ENCODE data around the gene ZAR1L. TPM values are rescaled to one million over a fixed set of nuclear protein-coding genes. Genes with fewer than 3 reads are reported as not detected.
A peak's percentile ranks its signal among the peaks of the same experiment; 100 is the strongest.

Gene ZAR1L
- total RNA-seq, 1 donor from 2014 or later: not detected

DNA sequence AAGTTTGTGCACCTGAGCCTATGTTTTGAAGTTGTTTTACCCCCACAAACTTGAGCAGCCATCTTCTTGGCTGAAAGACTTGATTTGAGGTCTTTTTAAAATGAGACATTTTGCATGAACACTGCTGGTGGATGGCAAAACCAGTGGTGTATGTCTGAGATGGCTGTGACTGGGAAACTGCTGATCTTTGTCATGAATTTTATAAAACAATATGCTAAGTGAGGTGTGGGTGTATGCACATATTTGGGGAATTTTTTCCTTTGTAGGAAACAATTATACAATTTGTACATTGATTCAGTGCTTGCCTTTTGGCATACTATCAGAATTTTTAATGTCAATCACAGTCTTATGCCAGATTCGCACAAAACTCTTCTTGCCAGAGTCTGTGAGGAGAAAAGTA, 52.5 kb downstream of the ZAR1L start:
- H3K36me3 ChIP-seq: peaks cover 53% of the 10 kb centered on the region
- TF ChIP-seq, protein P1, sequence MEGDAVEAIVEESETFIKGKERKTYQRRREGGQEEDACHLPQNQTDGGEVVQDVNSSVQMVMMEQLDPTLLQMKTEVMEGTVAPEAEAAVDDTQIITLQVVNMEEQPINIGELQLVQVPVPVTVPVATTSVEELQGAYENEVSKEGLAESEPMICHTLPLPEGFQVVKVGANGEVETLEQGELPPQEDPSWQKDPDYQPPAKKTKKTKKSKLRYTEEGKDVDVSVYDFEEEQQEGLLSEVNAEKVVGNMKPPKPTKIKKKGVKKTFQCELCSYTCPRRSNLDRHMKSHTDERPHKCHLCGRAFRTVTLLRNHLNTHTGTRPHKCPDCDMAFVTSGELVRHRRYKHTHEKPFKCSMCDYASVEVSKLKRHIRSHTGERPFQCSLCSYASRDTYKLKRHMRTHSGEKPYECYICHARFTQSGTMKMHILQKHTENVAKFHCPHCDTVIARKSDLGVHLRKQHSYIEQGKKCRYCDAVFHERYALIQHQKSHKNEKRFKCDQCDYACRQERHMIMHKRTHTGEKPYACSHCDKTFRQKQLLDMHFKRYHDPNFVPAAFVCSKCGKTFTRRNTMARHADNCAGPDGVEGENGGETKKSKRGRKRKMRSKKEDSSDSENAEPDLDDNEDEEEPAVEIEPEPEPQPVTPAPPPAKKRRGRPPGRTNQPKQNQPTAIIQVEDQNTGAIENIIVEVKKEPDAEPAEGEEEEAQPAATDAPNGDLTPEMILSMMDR (IDR thresholded peaks at IDR 0.05; ENCODE audit: borderline replicate concordance): no peak
- peaks cover 84% of the 10 kb centered on the region for H3K4me1 ChIP-seq
- H3K4me3 ChIP-seq: no peak overlapping the region
- DNase-seq: no peak
- intact Hi-C loops (cut with micrococcal nuclease): no loop called here
- no peaks in the 10 kb centered on the region for H3K27me3 ChIP-seq (ENCODE audit: low read depth)
- peak overlapping the region; percentile 83 for H3K27ac ChIP-seq (replicated peaks)
- no peaks in the 10 kb centered on the region for H3K9me3 ChIP-seq (replicated peaks)

DNA sequence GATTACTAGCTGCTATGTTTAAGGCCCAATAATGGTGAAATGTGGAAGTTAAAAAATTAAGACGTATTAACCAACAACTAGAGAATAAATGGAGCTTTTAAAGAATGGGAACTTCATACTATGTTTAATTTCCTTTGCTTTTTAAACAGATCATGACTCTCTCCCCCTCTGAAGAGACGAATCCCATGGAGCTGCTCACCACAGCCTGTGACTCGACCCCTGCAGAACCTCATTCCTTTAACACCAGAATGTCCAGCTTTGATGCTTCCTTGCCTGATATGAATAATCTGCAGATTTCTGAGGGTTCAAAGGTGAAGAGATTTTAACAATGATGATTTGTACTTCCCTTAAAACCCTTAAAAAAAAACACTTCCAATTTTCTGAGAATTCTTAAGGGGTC, 53.0 kb downstream of the ZAR1L start:
- TF ChIP-seq, protein P1 (IDR thresholded peaks at IDR 0.05; ENCODE audit: borderline replicate concordance): no peak
- intact Hi-C loops (cut with micrococcal nuclease): no loop called here

DNA sequence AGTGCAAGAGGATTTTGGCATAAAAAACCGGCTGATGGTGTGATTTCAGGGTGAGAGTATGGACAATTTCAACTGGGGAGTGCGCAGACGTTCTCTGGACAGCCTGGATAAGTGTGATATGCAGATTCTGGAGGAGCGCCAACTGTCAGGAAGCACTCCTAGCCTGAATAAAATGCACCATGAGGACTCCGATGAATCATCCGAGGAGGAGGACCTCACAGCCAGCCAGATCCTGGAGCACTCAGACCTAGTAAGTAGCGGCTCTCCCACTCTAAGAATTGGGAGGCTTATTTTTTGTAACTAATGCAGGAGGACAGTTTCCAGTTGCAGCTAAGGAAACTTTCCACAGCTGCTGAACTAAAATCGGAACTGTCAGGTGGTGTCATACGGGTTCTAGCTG, 53.6 kb downstream of the ZAR1L start:
- peak overlapping the region; percentile 7 for H3K4me3 ChIP-seq
- DNase-seq: peak; percentile 69
- TF ChIP-seq, protein P1 (IDR thresholded peaks at IDR 0.05; ENCODE audit: borderline replicate concordance): no peak
- intact Hi-C loops (cut with micrococcal nuclease): no loop called here
- H3K27me3 ChIP-seq (ENCODE audit: low read depth): no peaks in the 10 kb centered on the region
- peak overlapping the region; percentile 83 for H3K27ac ChIP-seq (replicated peaks)
- H3K9me3 ChIP-seq (replicated peaks): no peaks in the 10 kb centered on the region
- peaks cover 94% of the 10 kb centered on the region for H3K4me1 ChIP-seq
- peaks cover 43% of the 10 kb centered on the region for H3K36me3 ChIP-seq

More for the DNA sequence above, 53.0 kb downstream of the ZAR1L start:
- Histone ChIP-seq H3K4me1 (peaks cover 88% of the 10 kb centered on the region), H3K27ac (replicated peaks) (peak overlapping the region; percentile 83), H3K4me3 (peak overlapping the region; percentile 7), H3K36me3 (peaks cover 49% of the 10 kb centered on the region), H3K9me3 (replicated peaks) (no peaks in the 10 kb centered on the region), H3K27me3 (ENCODE audit: low read depth) (no peaks in the 10 kb centered on the region)
- no peak for DNase-seq

DNA sequence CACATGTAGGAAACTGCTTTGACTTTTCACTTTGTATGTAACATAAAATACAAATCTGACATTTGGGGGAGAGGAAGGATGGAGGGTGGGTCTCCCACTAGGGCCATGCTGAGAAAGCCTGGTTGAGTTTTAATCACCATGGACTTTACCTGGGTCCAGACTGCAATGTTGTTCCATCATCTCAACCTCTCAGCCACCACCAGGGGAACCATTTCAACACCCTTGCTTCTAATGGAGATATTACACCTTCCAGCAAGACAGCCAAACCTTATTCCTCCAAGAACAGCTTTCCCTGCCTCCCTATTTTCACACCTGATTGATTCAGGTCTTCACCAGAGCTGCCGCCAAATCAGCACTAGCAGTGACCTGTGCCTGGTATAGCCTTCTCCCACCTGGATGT, 56.0 kb downstream of the ZAR1L start:
- Histone ChIP-seq H3K4me1 (peaks cover 96% of the 10 kb centered on the region), H3K27ac (replicated peaks) (peak overlapping the region; percentile 83), H3K27me3 (ENCODE audit: low read depth) (no peaks in the 10 kb centered on the region), H3K4me3 (no peak overlapping the region), H3K9me3 (replicated peaks) (no peaks in the 10 kb centered on the region), H3K36me3 (peaks cover 19% of the 10 kb centered on the region)
- TF ChIP-seq, protein P1 (IDR thresholded peaks at IDR 0.05; ENCODE audit: borderline replicate concordance): peak; percentile 44
- intact Hi-C loops (cut with micrococcal nuclease): no loop called here
- no peak for DNase-seq

DNA sequence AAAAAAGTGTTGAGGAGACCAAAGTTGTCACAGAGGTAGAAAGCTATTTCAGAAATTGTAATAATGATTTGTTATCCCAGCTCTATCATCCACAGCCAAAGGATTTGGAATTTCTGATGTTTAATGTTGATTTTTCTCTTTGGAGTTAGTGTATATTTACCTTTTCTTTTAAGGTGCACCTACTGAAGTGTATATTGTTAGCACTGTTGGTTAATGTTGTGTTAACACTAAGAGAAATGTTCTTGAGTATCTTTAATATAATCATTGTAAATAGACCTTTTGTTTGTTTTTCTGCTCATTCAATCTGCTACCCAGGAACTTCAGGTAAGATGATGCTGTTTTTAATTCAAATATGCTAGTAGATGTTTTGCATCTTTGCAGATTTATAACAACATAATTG, 57.5 kb downstream of the ZAR1L start:
- Histone ChIP-seq H3K9me3 (replicated peaks) (no peaks in the 10 kb centered on the region), H3K4me3 (peak overlapping the region; percentile 1), H3K27me3 (ENCODE audit: low read depth) (no peaks in the 10 kb centered on the region), H3K27ac (replicated peaks) (peak overlapping the region; percentile 93), H3K36me3 (peaks cover 7% of the 10 kb centered on the region), H3K4me1 (peaks cover 96% of the 10 kb centered on the region)
- DNase-seq: no peak
- TF ChIP-seq, protein P1 (IDR thresholded peaks at IDR 0.05; ENCODE audit: borderline replicate concordance): no peak
- intact Hi-C loops (cut with micrococcal nuclease): no loop called here

Data from left ventricle myocardium inferior (tissue), 1 donor.